ENCODE data around the gene SOCS6. TPM values are rescaled to one million over a fixed set of nuclear protein-coding genes. Genes with fewer than 3 reads are reported as not detected.
A peak's percentile ranks its signal among the peaks of the same experiment; 100 is the strongest.

SOCS6 gene
- total RNA-seq, 1 donor from 2014 or later, result 23.7 TPM

GRCh38 chr18:70288171-70288850, 534 bp upstream of the SOCS6 start:
- H3K27me3 Mint-ChIP-seq (ENCODE audit: unreplicated experiment), result peaks cover 6% of the 10 kb centered on the region

GRCh38 chr18:70289351-70290312, 787 bp downstream of the SOCS6 start:
- Mint-ChIP-seq H3K4me1 (ENCODE audit: unreplicated experiment) (peaks cover 31% of the 10 kb centered on the region), H3K4me3 (ENCODE audit: unreplicated experiment) (peak overlapping the region; percentile 94), H3K27me3 (ENCODE audit: unreplicated experiment) (peaks cover 6% of the 10 kb centered on the region), H3K9me3 (ENCODE audit: unreplicated experiment) (no peaks in the 10 kb centered on the region), H3K27ac (ENCODE audit: unreplicated experiment) (peak overlapping the region; percentile 80), H3K36me3 (ENCODE audit: low read depth, unreplicated experiment) (peaks cover 4% of the 10 kb centered on the region)
- TF ChIP-seq CTCF (IDR thresholded peaks at IDR 0.05; ENCODE audit: unreplicated experiment), result no peak
- DNase-seq (ENCODE audit: low spot score), result peak; percentile 58

More at GRCh38 chr18:70288171-70288850, 534 bp upstream of the SOCS6 start:
- peak overlapping the region; percentile 61 for H3K27ac Mint-ChIP-seq (ENCODE audit: unreplicated experiment)
- peak; percentile 55 for DNase-seq (ENCODE audit: low spot score)
- H3K4me1 Mint-ChIP-seq (ENCODE audit: unreplicated experiment), result peaks cover 28% of the 10 kb centered on the region
- peak overlapping the region; percentile 84 for H3K4me3 Mint-ChIP-seq (ENCODE audit: unreplicated experiment)
- TF ChIP-seq CTCF (IDR thresholded peaks at IDR 0.05; ENCODE audit: unreplicated experiment), result no peak
- H3K9me3 Mint-ChIP-seq (ENCODE audit: unreplicated experiment), result no peaks in the 10 kb centered on the region
- peaks cover 4% of the 10 kb centered on the region for H3K36me3 Mint-ChIP-seq (ENCODE audit: low read depth, unreplicated experiment)

- Mint-ChIP-seq H3K27ac (ENCODE audit: unreplicated experiment) (no peak overlapping the region), H3K36me3 (ENCODE audit: low read depth, unreplicated experiment) (peaks cover 4% of the 10 kb centered on the region), H3K9me3 (ENCODE audit: unreplicated experiment) (no peaks in the 10 kb centered on the region), H3K4me3 (ENCODE audit: unreplicated experiment) (peak overlapping the region; percentile 94), H3K4me1 (ENCODE audit: unreplicated experiment) (peaks cover 33% of the 10 kb centered on the region), H3K27me3 (ENCODE audit: unreplicated experiment) (peaks cover 6% of the 10 kb centered on the region)
- DNase-seq (ENCODE audit: low spot score), result no peak
- no peak for TF ChIP-seq CTCF (IDR thresholded peaks at IDR 0.05; ENCODE audit: unreplicated experiment)
Measured at GRCh38 chr18:70290482-70291294, 1.8 kb downstream of the SOCS6 start.

GRCh38 chr18:70291295-70291574, 2.4 kb downstream of the SOCS6 start:
- Mint-ChIP-seq H3K4me3 (ENCODE audit: unreplicated experiment) (peak overlapping the region; percentile 94), H3K27ac (ENCODE audit: unreplicated experiment) (no peak overlapping the region), H3K27me3 (ENCODE audit: unreplicated experiment) (peaks cover 6% of the 10 kb centered on the region), H3K36me3 (ENCODE audit: low read depth, unreplicated experiment) (peaks cover 4% of the 10 kb centered on the region), H3K4me1 (ENCODE audit: unreplicated experiment) (peaks cover 38% of the 10 kb centered on the region), H3K9me3 (ENCODE audit: unreplicated experiment) (no peaks in the 10 kb centered on the region)
- TF ChIP-seq CTCF (IDR thresholded peaks at IDR 0.05; ENCODE audit: unreplicated experiment), result no peak
- no peak for DNase-seq (ENCODE audit: low spot score)

Data from endothelial cell (in vitro differentiated cells).